Cardiac fibroblast (primary cell): ENCODE results near the gene OTUD3.
"Not testable (repeated sequence)": the region's sequence is repeated elsewhere in the genome, so short reads cannot be mapped to it uniquely, and the experiment has no call there.

Experiments
- DNase-seq, 2 donors: peaks; one replicate each; pipeline versions ENCODE4 v3.0.0 to v3.0.0-alpha.2; 2010; ENCODE audit warnings: low read depth in 2 of 2
- H3K4me3 ChIP-seq, 2 donors: replicated peaks in 1 of 2; 1 replicate in 1 of 2; 2 replicates in 1 of 2; pipeline ENCODE4 v1.5.1; 2011; ENCODE audit warnings: low read depth in 2 of 2, low read length in 2 of 2, mild to moderate bottlenecking in 2 of 2, moderate library complexity in 1 of 2
- CTCF ChIP-seq: IDR thresholded peaks from one replicate; pipeline ENCODE4 v1.5.1; 2011; ENCODE audit warnings: low read depth, mild to moderate bottlenecking, low read length, inconsistent platforms

The OTUD3 gene

GRCh38 chr1:19846338-19846737 lies 35.9 kb upstream of the OTUD3 start:
- no peak for TF ChIP-seq CTCF
- DNase-seq = no peak
- no peak overlapping the region for H3K4me3 ChIP-seq

- not testable (repeated sequence) for DNase-seq, H3K4me3 ChIP-seq
These were observed 34.9 kb upstream of the OTUD3 start for GRCh38 chr1:19847334-19847733.

GRCh38 chr1:19849307-19849706 lies 32.9 kb upstream of the OTUD3 start:
- DNase-seq, H3K4me3 ChIP-seq: not testable (repeated sequence)

GRCh38 chr1:19850214-19850613 lies 32.0 kb upstream of the OTUD3 start:
- no peak overlapping the region for H3K4me3 ChIP-seq
- no peak for DNase-seq
- TF ChIP-seq CTCF = no peak

- no peak for DNase-seq
- TF ChIP-seq CTCF = no peak
- H3K4me3 ChIP-seq = no peak overlapping the region
These were observed 30.2 kb upstream of the OTUD3 start for GRCh38 chr1:19852036-19852435.

- TF ChIP-seq CTCF = no peak
- H3K4me3 ChIP-seq = no peak overlapping the region
- no peak for DNase-seq
These were observed 27.3 kb upstream of the OTUD3 start for GRCh38 chr1:19854866-19855265.

GRCh38 chr1:19858893-19859292 lies 23.3 kb upstream of the OTUD3 start:
- no peak for DNase-seq
- H3K4me3 ChIP-seq = no peak overlapping the region
- TF ChIP-seq CTCF = no peak

GRCh38 chr1:19859876-19860275 lies 22.3 kb upstream of the OTUD3 start:
- H3K4me3 ChIP-seq = no peak overlapping the region
- DNase-seq = no peak
- TF ChIP-seq CTCF = no peak
